Lower leg skin (tissue), 4 donors: ENCODE measurements around the gene SLC25A15. TPM values are rescaled to one million over a fixed set of nuclear protein-coding genes. Genes with fewer than 3 reads are reported as not detected.

Source experiments
- DNase-seq, 2 donors: peaks; one replicate each; pipeline ENCODE4 v3.0.0-alpha.2; 2019; ENCODE audit warnings: low spot score in 2 of 2
- H3K4me3 ChIP-seq: fragments of 200-600 bp; sonication (generic); 2 replicates; pipeline ENCODE4 v1.5.1; 2017; ENCODE audit warnings: mild to moderate bottlenecking, low read depth; ENCODE audit not compliant: poor library complexity, severe bottlenecking
- POLR2A ChIP-seq, 2 donors: fragments of 450-650 bp; IDR thresholded peaks; one replicate each; pipeline ENCODE4 v1.6.1; 2016 to 2017; ENCODE audit warnings: antibody characterized with exemption in 2 of 2, mild to moderate bottlenecking in 1 of 2, moderate library complexity in 1 of 2
- WGBS, 2 donors: methylation state at CpG; one replicate each; pipeline ENCODE4 v1.1.5; 2018; 5-methylcytosine and 5-hydroxymethylcytosine counted together
- intact Hi-C: fragments of 100-400 bp; cut with DNase I; formaldehyde crosslinking; loops from one replicate; pipeline ENCODE4 v1.15.0; 2023; ENCODE audit warnings: low total_unique reads
- total RNA-seq, 4 donors: library from RNA; depleted of rRNA; stranded (reverse); fragments of >200 nt; gene quantifications; one replicate each; pipeline ENCODE4 v1.1.0, GENCODE V29; 2016
- TF ChIP-seq, protein P1 (sequence below), 3 donors: fragments of 450-650 bp; IDR thresholded peaks; one replicate each; pipeline ENCODE4 v1.5.1; 2016; ENCODE audit warnings: antibody characterized with exemption in 3 of 3, mild to moderate bottlenecking in 3 of 3, moderate library complexity in 2 of 3

The SLC25A15 gene
- total RNA-seq, 4 donors from 2014 or later = 3.7 to 9.1 (median 6.8) TPM

DNA sequence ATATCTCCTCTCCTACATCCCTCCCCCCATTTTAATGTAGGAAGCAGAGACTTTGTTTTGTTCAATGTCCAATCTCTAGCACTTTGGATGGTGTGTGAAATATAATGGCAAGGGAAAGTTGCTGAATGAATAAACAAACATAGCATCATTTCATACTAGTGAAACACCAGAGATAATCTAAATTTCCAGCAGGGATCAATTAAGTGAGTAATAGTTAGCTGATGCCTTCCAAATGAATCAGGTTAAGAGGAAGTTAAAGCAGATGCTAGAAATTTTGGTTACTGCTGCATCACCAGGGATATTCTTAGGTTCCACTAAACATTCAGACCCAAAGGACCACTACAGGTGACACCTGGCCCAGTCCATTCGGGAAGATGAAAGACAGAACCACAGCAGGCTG lies 26.6 kb upstream of the SLC25A15 start:
- intact Hi-C loops = no loop called here
- DNase-seq = no peak
- WGBS, 2 donors = 92 to 95% methylated on average over 1 of the region's 1 CpG
- TF ChIP-seq POLR2A (IDR thresholded peaks at IDR 0.05) = no peak
- no peak overlapping the region for H3K4me3 ChIP-seq

- WGBS, 2 donors = 69 to 71% methylated on average over 3 of the region's 3 CpGs
- no peak for TF ChIP-seq POLR2A (IDR thresholded peaks at IDR 0.05)
- TF ChIP-seq, protein P1, sequence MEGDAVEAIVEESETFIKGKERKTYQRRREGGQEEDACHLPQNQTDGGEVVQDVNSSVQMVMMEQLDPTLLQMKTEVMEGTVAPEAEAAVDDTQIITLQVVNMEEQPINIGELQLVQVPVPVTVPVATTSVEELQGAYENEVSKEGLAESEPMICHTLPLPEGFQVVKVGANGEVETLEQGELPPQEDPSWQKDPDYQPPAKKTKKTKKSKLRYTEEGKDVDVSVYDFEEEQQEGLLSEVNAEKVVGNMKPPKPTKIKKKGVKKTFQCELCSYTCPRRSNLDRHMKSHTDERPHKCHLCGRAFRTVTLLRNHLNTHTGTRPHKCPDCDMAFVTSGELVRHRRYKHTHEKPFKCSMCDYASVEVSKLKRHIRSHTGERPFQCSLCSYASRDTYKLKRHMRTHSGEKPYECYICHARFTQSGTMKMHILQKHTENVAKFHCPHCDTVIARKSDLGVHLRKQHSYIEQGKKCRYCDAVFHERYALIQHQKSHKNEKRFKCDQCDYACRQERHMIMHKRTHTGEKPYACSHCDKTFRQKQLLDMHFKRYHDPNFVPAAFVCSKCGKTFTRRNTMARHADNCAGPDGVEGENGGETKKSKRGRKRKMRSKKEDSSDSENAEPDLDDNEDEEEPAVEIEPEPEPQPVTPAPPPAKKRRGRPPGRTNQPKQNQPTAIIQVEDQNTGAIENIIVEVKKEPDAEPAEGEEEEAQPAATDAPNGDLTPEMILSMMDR (IDR thresholded peaks at IDR 0.05) = no peak
- intact Hi-C loops = no loop called here
- no peak overlapping the region for H3K4me3 ChIP-seq
- no peak for DNase-seq
Measured at GRCh38 chr13:40764587-40765403, 24.6 kb upstream of the SLC25A15 start.

GRCh38 chr13:40765602-40766001 lies 23.8 kb upstream of the SLC25A15 start:
- no peak for TF ChIP-seq POLR2A (IDR thresholded peaks at IDR 0.05)
- intact Hi-C loops = no loop called here
- H3K4me3 ChIP-seq = no peak overlapping the region
- DNase-seq = no peak
- 91 to 92% methylated on average over 1 of the region's 1 CpG for WGBS, 2 donors

DNA sequence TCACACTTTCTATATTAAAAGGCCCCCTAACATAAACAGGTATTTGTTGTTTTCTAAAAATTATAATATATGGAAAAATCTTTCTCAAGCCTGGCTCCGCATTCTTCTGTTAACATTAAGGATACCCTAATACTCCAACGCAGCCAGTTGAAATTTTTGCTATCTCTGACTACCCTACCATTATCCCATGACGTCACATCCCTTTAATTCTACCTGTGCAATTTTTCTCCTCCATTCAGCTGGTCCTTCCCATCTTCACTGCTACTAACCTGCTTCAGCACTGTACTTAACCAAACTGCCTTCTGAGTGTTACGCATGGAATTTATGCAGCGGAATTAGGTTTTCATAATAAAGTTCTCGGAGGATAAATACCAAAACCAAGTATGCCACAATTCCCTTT lies 19.4 kb upstream of the SLC25A15 start:
- no peak for TF ChIP-seq POLR2A (IDR thresholded peaks at IDR 0.05)
- TF ChIP-seq, protein P1 (IDR thresholded peaks at IDR 0.05) = no peak
- DNase-seq = no peak
- 78 to 79% methylated on average over 6 of the region's 6 CpGs for WGBS, 2 donors
- no peak overlapping the region for H3K4me3 ChIP-seq
- intact Hi-C loops = loop anchor here (10.0 kb wide), 1 partner anchor 155 kb away; no protein-coding TSS in a partner anchor

GRCh38 chr13:40770609-40770933 lies 18.8 kb upstream of the SLC25A15 start:
- DNase-seq = no peak
- 0 to 1% methylated on average over 9 of the region's 9 CpGs for WGBS, 2 donors
- H3K4me3 ChIP-seq = peak overlapping the region; percentile 85
- intact Hi-C loops = loop anchor here (10.0 kb wide), 1 partner anchor 154 kb away; no protein-coding TSS in a partner anchor
- TF ChIP-seq, protein P1 (IDR thresholded peaks at IDR 0.05) = no peak
- no peak for TF ChIP-seq POLR2A (IDR thresholded peaks at IDR 0.05)

DNA sequence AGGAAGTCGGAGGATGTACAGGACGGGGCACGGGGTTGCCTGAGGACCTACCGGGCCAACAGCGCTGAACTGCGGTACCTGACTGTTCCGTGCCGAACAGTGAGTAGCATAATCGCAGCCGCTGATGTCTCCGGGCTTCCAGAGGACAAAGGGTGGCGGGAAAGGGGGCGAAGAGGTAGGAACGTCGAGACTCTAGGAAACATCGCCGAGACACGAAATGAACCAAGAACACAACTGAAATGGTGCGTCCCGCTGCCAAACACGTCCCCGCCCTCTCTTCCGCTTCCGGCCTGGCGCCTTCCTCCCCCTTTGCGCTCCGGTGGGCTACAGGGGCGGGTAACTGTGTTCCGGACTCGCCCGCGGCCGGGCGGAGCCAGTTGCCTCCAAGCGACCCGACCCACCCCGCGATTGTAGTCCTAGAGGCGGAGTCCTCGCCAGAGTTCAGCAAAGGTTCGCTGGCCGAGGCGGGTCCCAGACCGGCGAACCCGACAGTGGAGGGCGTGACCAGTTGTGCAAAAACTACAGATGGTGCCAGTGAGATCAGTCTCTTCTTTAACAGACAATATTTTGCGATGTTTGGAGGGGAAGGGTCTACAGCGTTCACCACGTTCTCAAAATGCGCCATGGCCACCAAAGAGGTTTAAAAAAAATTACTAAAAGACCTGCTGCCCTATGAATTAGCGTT lies 18.3 kb upstream of the SLC25A15 start, which contains the start of gene MRPS31:
MRPS31 (minus strand) TSS at position 257 of the 685 bp plus-strand sequence; CDS start at position 203, 54 bp downstream.
- peak; percentile 94 to 99 for DNase-seq
- H3K4me3 ChIP-seq = peak within 1 kb of the TSS; percentile 85
- TF ChIP-seq, protein P1 (IDR thresholded peaks at IDR 0.05) = peak in 1 of 3 donors; percentile 33
- no peak for TF ChIP-seq POLR2A (IDR thresholded peaks at IDR 0.05)
- 0% methylated on average over 48 to 52 of the region's 52 CpGs for WGBS, 2 donors
- intact Hi-C loops = loop anchor here (10.0 kb wide), 1 partner anchor 154 kb away; no protein-coding TSS in a partner anchor
